T-cell (primary cell): Measurements from ENCODE around the gene FBXO4. TPM values are rescaled to one million over a fixed set of nuclear protein-coding genes. Genes with fewer than 3 reads are reported as not detected.

Experiments used
- ATAC-seq, 4 experiments: fragments of 200-7000 bp in 3 of 4; fragments of 150-1000 bp in 1 of 4; cut with Tn5 transposase; replicated peaks in 1 of 4; 1 replicate in 3 of 4; 2 replicates in 1 of 4; pipeline ENCODE4 v1.10.0; 2021; ENCODE audit warnings: moderate library complexity in 3 of 4, mild to moderate bottlenecking in 2 of 4, moderate number of reproducible peaks in 1 of 4
- CTCF ChIA-PET, 2 donors: fragments of 300-600 bp; sonication (Branson Sonifier 250); formaldehyde crosslinking; loops; one replicate each; lab custom pipeline; 2022; ENCODE audit warnings: antibody characterized with exemption in 2 of 2; lab: Charles Lee
- POLR2A ChIA-PET, 2 donors: fragments of 300-600 bp; sonication (Branson Sonifier 250); formaldehyde crosslinking; loops; one replicate each; lab custom pipeline; 2022; ENCODE audit warnings: antibody characterized with exemption in 2 of 2; lab: Charles Lee
- DNase-seq, 35 experiments: peaks; one replicate each; pipeline versions ENCODE4 v3.0.0 to v3.0.0-alpha.2; 2013 to 2023
- H3K27ac ChIP-seq: one replicate; pipeline ENCODE4 v1.5.1; 2013; ENCODE audit warnings: low read length
- H3K27me3 ChIP-seq, 2 experiments: replicated peaks in 1 of 2; 1 replicate in 1 of 2; 2 replicates in 1 of 2; pipeline versions ENCODE4 v1.6.1 to v1.7.0; 2013; ENCODE audit warnings: low read length in 1 of 2, mixed read lengths in 1 of 2; ENCODE audit not compliant: control insufficient read depth in 2 of 2, insufficient read depth in 2 of 2; ENCODE audit errors: extremely low read depth in 1 of 2
- H3K36me3 ChIP-seq, 2 donors: 1 replicate in 1 of 2; 2 replicates in 1 of 2; pipeline versions ENCODE4 v1.6.1 to v1.7.0; 2013; ENCODE audit warnings: low read length in 1 of 2; ENCODE audit not compliant: control insufficient read depth in 2 of 2, insufficient read depth in 1 of 2; ENCODE audit errors: extremely low read depth in 1 of 2
- H3K4me1 ChIP-seq, 2 experiments: 1 replicate in 1 of 2; 2 replicates in 1 of 2; pipeline versions ENCODE4 v1.6.1 to v1.7.0; 2013; ENCODE audit warnings: low read length in 2 of 2, mixed read lengths in 1 of 2; ENCODE audit not compliant: insufficient read depth in 2 of 2, control insufficient read depth in 1 of 2; ENCODE audit errors: extremely low read depth in 1 of 2
- H3K4me3 ChIP-seq, 2 donors: 1 replicate in 1 of 2; 2 replicates in 1 of 2; pipeline versions ENCODE4 v1.5.1 to v1.7.0; 2013; ENCODE audit warnings: mild to moderate bottlenecking in 2 of 2, low read length in 1 of 2, moderate library complexity in 1 of 2; ENCODE audit not compliant: control insufficient read depth in 1 of 2; ENCODE audit errors: extremely low read depth in 1 of 2
- H3K9me3 ChIP-seq: 2 replicates; pipeline ENCODE4 v1.7.0; 2013
- H3K27ac Mint-ChIP-seq, 2 donors: one replicate each; pipeline ENCODE4 v1.8.0; 2020 to 2021; ENCODE audit warnings: mild to moderate bottlenecking in 2 of 2, mixed read lengths in 2 of 2
- H3K27me3 Mint-ChIP-seq, 2 donors: one replicate each; pipeline ENCODE4 v1.8.0; 2021 to 2022; ENCODE audit warnings: mixed read lengths in 2 of 2
- H3K36me3 Mint-ChIP-seq: one replicate; pipeline ENCODE4 v1.8.0; 2021; ENCODE audit warnings: mixed read lengths
- H3K4me1 Mint-ChIP-seq, 3 donors: one replicate each; pipeline ENCODE4 v1.8.0; 2020 to 2022; ENCODE audit warnings: mixed read lengths in 3 of 3, mild to moderate bottlenecking in 1 of 3
- H3K4me3 Mint-ChIP-seq, 3 donors: one replicate each; pipeline ENCODE4 v1.8.0; 2020 to 2022; ENCODE audit warnings: mild to moderate bottlenecking in 3 of 3, mixed read lengths in 3 of 3, moderate library complexity in 3 of 3
- H3K9me3 Mint-ChIP-seq, 3 donors: one replicate each; pipeline ENCODE4 v1.8.0; 2020 to 2022; ENCODE audit warnings: mixed read lengths in 3 of 3
- WGBS: methylation state at CpG from one replicate; pipeline ENCODE4 v1.1.5; 2013; ENCODE audit warnings: missing lambda C conversion rate; ENCODE audit not compliant: insufficient coverage; 5-methylcytosine and 5-hydroxymethylcytosine counted together
- total RNA-seq, 35 experiments: library from RNA in 6 of 35; stranded (reverse) in 6 of 35; fragments of 120-200 nt in 1 of 35; gene quantifications; one replicate each; pipeline versions ENCODE4 v1.2.1 to v1.2.4 and lab custom pipeline; 2013 to 2026

FBXO4 gene
- total RNA-seq, result 10 to 100 TPM; 11.3 to 17.3 (median 13.7) TPM
- 18.6 TPM for total RNA-seq (2013)
- total RNA-seq (lab: John Stamatoyannopoulos, UW), result 5.6 to 26.0 (median 15.1) reads per million in 29 experiments

GRCh38 chr5:41924872-41925554, at the start of gene FBXO4:
Gene FBXO4 (plus strand): TSS chr5:41925281. CDS start chr5:41925310, 29 bp downstream.
- H3K27me3 Mint-ChIP-seq, result no peaks in the 10 kb centered on the region
- ChIA-PET POLR2A (interaction anchor here (0.5 to 2.0 kb wide), 11 partner anchors 16 to 1559 kb away, joined by 3 to 22 read pairs (median 3); partner anchors contain the start of genes RIMOC1 (in 2 of the 2) and TMEM267 (in 1 of the 2)), CTCF (interaction anchor here (0.6 to 1.5 kb wide), 10 partner anchors 15 to 1662 kb away, joined by 3 to 13 read pairs (median 3); partner anchors contain the start of genes OXCT1 (in 1 of the 2) and RIMOC1 (in 1 of the 2))
- H3K4me1 Mint-ChIP-seq, result peaks cover 19 to 35% (median 29%) of the 10 kb centered on the region in 3 donors
- H3K9me3 Mint-ChIP-seq, result no peaks in the 10 kb centered on the region
- H3K27me3 ChIP-seq, result no peaks in the 10 kb centered on the region
- no peaks in the 10 kb centered on the region for H3K9me3 ChIP-seq
- peak within 1 kb of the TSS; percentile 93 to 98 for H3K27ac Mint-ChIP-seq
- peaks cover 0 to 12% of the 10 kb centered on the region in 2 donors for H3K36me3 ChIP-seq
- peak; percentile 75 to 94 (median 88) for DNase-seq
- H3K27ac ChIP-seq, result peak within 1 kb of the TSS; percentile 91
- peak within 1 kb of the TSS; percentile 82 to 90 (median 90) for H3K4me3 Mint-ChIP-seq
- ATAC-seq, result peak; percentile 94 to 100 (median 98)
- H3K36me3 Mint-ChIP-seq, result peaks cover 19% of the 10 kb centered on the region
- H3K4me1 ChIP-seq, result peaks cover 9 to 15% of the 10 kb centered on the region in 2 experiments
- H3K4me3 ChIP-seq, result peak within 1 kb of the TSS; percentile 80 to 82
- under 1% methylated on average over 59 of the region's 60 CpGs for WGBS

- no peak overlapping the region for H3K27ac Mint-ChIP-seq
- ChIA-PET CTCF (interaction anchor here (0.8 to 1.9 kb wide), 4 partner anchors 12 to 51 kb away, joined by 3 to 5 read pairs (median 3); partner anchors contain the start of gene RIMOC1 (in 1 of the 2)), POLR2A (interaction anchor here in 1 of 2 donors (0.9 kb wide), 1 partner anchor 1106 kb away, joined by 4 read pairs; no protein-coding TSS in a partner anchor)
- peaks cover 7 to 10% (median 7%) of the 10 kb centered on the region in 3 donors for H3K4me1 Mint-ChIP-seq
- H3K4me3 Mint-ChIP-seq, result no peak overlapping the region
- H3K27me3 Mint-ChIP-seq, result peaks cover 10 to 21% of the 10 kb centered on the region in 2 donors
- Histone ChIP-seq H3K9me3 (no peaks in the 10 kb centered on the region), H3K36me3 (no peaks in the 10 kb centered on the region), H3K4me1 (no peaks in the 10 kb centered on the region), H3K27me3 (no peaks in the 10 kb centered on the region), H3K27ac (no peak overlapping the region), H3K4me3 (no peak overlapping the region)
- ATAC-seq (no peak), DNase-seq (no peak)
- H3K9me3 Mint-ChIP-seq, result no peaks in the 10 kb centered on the region
- H3K36me3 Mint-ChIP-seq, result no peaks in the 10 kb centered on the region
- no CpG with 5 or more reads among the region's 2 CpGs for WGBS
Measured at GRCh38 chr5:41876678-41877077, 48.4 kb upstream of the FBXO4 start.

- DNase-seq (no peak), ATAC-seq (no peak)
- H3K27ac ChIP-seq, result no peak overlapping the region
- no peaks in the 10 kb centered on the region for H3K36me3 ChIP-seq
- H3K4me1 ChIP-seq, result no peaks in the 10 kb centered on the region
- ChIA-PET POLR2A (no interaction called here), CTCF (interaction anchor here (0.9 to 1.9 kb wide), 4 partner anchors 11 to 50 kb away, joined by 3 to 5 read pairs (median 3); no protein-coding TSS in a partner anchor)
- H3K4me3 Mint-ChIP-seq, result no peak overlapping the region
- H3K9me3 ChIP-seq, result no peaks in the 10 kb centered on the region
- no peaks in the 10 kb centered on the region for H3K9me3 Mint-ChIP-seq
- no peak overlapping the region for H3K4me3 ChIP-seq
- peaks cover 7 to 8% (median 7%) of the 10 kb centered on the region in 3 donors for H3K4me1 Mint-ChIP-seq
- H3K27me3 ChIP-seq, result no peaks in the 10 kb centered on the region
- no peaks in the 10 kb centered on the region for H3K36me3 Mint-ChIP-seq
- no peak overlapping the region for H3K27ac Mint-ChIP-seq
- H3K27me3 Mint-ChIP-seq, result peaks cover 10 to 21% of the 10 kb centered on the region in 2 donors
- WGBS, result 100% methylated on average over 1 of the region's 1 CpG
Measured at GRCh38 chr5:41877408-41877807, 47.7 kb upstream of the FBXO4 start.

GRCh38 chr5:41878173-41878572, 46.9 kb upstream of the FBXO4 start:
- no peak for ATAC-seq
- no CpG with 5 or more reads among the region's 2 CpGs for WGBS

DNA sequence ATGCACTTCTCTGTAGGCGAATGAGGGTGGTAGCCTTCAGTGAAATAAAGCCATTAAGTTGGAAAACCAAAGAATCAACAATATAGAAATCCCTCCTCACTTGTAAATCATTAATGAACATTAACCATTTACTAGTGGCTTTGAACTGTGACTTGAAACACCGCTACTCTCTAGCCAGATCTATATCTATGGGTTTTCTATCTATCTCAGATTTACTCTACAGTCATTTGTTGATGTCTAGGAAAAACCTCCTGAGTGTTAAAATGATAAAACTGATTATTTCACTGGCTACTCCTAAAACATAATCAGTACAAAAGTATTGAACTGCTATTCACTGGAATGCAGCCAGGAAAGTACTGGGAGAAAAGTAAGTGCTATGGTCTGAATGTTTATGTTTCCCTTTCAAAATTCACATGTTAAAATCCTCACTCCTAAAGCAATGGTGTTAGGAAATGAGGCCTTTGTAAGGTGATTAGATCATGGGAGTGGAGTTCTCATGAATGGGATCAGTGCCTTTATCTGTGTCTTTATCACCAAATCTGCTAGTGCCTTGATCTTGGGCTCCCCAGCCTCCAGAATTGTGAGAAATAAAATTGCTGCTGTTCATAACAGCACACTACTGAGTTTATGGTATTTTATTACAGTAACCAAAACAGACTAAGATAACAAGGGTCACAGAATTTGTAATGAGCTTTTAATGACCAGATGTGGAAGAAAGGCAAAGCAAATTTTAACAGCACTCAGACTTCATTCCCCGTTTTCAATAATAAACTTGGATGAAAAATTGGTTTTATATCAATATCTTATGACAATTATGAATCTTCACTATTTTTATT, 46.2 kb upstream of the FBXO4 start:
- CTCF ChIA-PET, result no interaction called here
- Mint-ChIP-seq H3K27me3 (peaks cover 10 to 21% of the 10 kb centered on the region in 2 donors), H3K9me3 (no peaks in the 10 kb centered on the region), H3K36me3 (no peaks in the 10 kb centered on the region), H3K4me1 (peaks cover 7 to 8% (median 7%) of the 10 kb centered on the region in 3 donors), H3K27ac (no peak overlapping the region), H3K4me3 (no peak overlapping the region)
- Histone ChIP-seq H3K9me3 (no peaks in the 10 kb centered on the region), H3K4me1 (no peaks in the 10 kb centered on the region), H3K27ac (no peak overlapping the region), H3K36me3 (no peaks in the 10 kb centered on the region), H3K27me3 (no peaks in the 10 kb centered on the region), H3K4me3 (no peak overlapping the region)
- DNase-seq, result no peak
- ATAC-seq, result no peak
- WGBS, result no CpG with 5 or more reads among the region's 3 CpGs
- POLR2A ChIA-PET, result no interaction called here

More at GRCh38 chr5:41878173-41878572, 46.9 kb upstream of the FBXO4 start:
- no peak overlapping the region for H3K4me3 Mint-ChIP-seq
- no peak overlapping the region for H3K4me3 ChIP-seq
- POLR2A ChIA-PET, result no interaction called here
- H3K4me1 ChIP-seq, result no peaks in the 10 kb centered on the region
- H3K27ac ChIP-seq, result no peak overlapping the region
- no peak for DNase-seq
- CTCF ChIA-PET, result interaction anchor here in 1 of 2 donors (0.9 kb wide), 1 partner anchor 10 kb away, joined by 3 read pairs; no protein-coding TSS in a partner anchor
- no peaks in the 10 kb centered on the region for H3K9me3 Mint-ChIP-seq
- H3K36me3 Mint-ChIP-seq, result no peaks in the 10 kb centered on the region
- no peaks in the 10 kb centered on the region for H3K27me3 ChIP-seq
- peaks cover 10 to 21% of the 10 kb centered on the region in 2 donors for H3K27me3 Mint-ChIP-seq
- peaks cover 7 to 8% (median 7%) of the 10 kb centered on the region in 3 donors for H3K4me1 Mint-ChIP-seq
- H3K36me3 ChIP-seq, result no peaks in the 10 kb centered on the region
- H3K27ac Mint-ChIP-seq, result no peak overlapping the region
- no peaks in the 10 kb centered on the region for H3K9me3 ChIP-seq

DNA sequence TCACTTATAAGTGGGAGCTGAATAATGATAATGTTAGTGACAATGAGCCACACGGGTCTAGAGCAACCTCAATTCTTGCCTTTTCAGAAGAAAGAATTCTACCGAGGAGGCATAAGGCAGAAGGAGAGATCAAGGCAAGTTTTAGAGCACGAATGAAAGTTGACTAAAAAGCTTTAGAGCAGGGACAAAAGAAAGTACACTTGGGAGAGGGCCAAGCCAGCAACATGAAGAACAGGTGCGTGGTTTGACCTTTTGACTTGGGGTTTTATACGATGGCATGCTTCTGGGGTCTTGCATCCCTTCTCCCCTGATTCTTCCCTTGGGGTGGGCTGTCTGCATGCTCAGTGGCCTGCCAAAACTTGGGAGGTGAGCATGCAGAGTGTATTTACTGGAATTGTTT, 42.3 kb upstream of the FBXO4 start:
- H3K27me3 ChIP-seq, result no peaks in the 10 kb centered on the region
- Mint-ChIP-seq H3K9me3 (no peaks in the 10 kb centered on the region), H3K27me3 (peaks cover 14 to 26% of the 10 kb centered on the region in 2 donors), H3K36me3 (no peaks in the 10 kb centered on the region), H3K27ac (no peak overlapping the region), H3K4me1 (no peaks in the 10 kb centered on the region), H3K4me3 (no peak overlapping the region)
- POLR2A ChIA-PET, result no interaction called here
- H3K4me3 ChIP-seq, result no peak overlapping the region
- H3K4me1 ChIP-seq, result no peaks in the 10 kb centered on the region
- no peaks in the 10 kb centered on the region for H3K36me3 ChIP-seq
- WGBS, result 76% methylated on average over 4 of the region's 5 CpGs
- H3K9me3 ChIP-seq, result no peaks in the 10 kb centered on the region
- no peak overlapping the region for H3K27ac ChIP-seq
- DNase-seq (no peak), ATAC-seq (no peak)
- CTCF ChIA-PET, result no interaction called here
